Calu3 (cell line): ENCODE data around the gene NRP2. TPM values are rescaled to one million over a fixed set of nuclear protein-coding genes. Genes with fewer than 3 reads are reported as not detected.

Experiments used
- BruUV-seq: library from RNA; stranded (reverse); fragments of 400-500 nt; replicated peaks from 2 replicates; lab custom pipeline; 2021; lab: Mats Ljungman, UMichigan
- CTCF ChIA-PET: fragments of 300-600 bp; sonication (Branson Sonifier 250); formaldehyde crosslinking; loops from one replicate; lab custom pipeline; 2022; ENCODE audit warnings: antibody characterized with exemption; lab: Charles Lee
- DNase-seq: peaks from one replicate; pipeline ENCODE4 v3.0.0; 2022
- H3K27ac Mint-ChIP-seq: one replicate; pipeline ENCODE4 v1.8.0; 2022; ENCODE audit warnings: mixed read lengths; ENCODE audit not compliant: unreplicated experiment
- H3K27me3 Mint-ChIP-seq: one replicate; pipeline ENCODE4 v1.8.0; 2022; ENCODE audit warnings: mixed read lengths; ENCODE audit not compliant: unreplicated experiment
- H3K36me3 Mint-ChIP-seq: one replicate; pipeline ENCODE4 v1.8.0; 2022; ENCODE audit warnings: mild to moderate bottlenecking, moderate library complexity, mixed read lengths; ENCODE audit not compliant: insufficient read depth, unreplicated experiment
- H3K4me1 Mint-ChIP-seq: one replicate; pipeline ENCODE4 v1.8.0; 2022; ENCODE audit warnings: mild to moderate bottlenecking, low read depth, mixed read lengths; ENCODE audit not compliant: unreplicated experiment
- H3K4me3 Mint-ChIP-seq: one replicate; pipeline ENCODE4 v1.8.0; 2022; ENCODE audit warnings: mild to moderate bottlenecking, low read depth, moderate library complexity, mixed read lengths; ENCODE audit not compliant: unreplicated experiment
- H3K9me3 Mint-ChIP-seq: one replicate; pipeline ENCODE4 v1.8.0; 2022; ENCODE audit warnings: low read depth, mixed read lengths; ENCODE audit not compliant: unreplicated experiment
- intact Hi-C: fragments of 100-400 bp; cut with micrococcal nuclease; formaldehyde crosslinking; loops from one replicate; pipeline ENCODE4 v1.10.0; 2022; ENCODE audit not compliant: unreplicated experiment
- total RNA-seq: library from RNA; stranded (reverse); gene quantifications from 2 replicates; pipeline ENCODE4 v1.2.3, GENCODE V29; 2022
- TF ChIP-seq, protein P1 (sequence below): fragments of 200-600 bp; IDR thresholded peaks from one replicate; pipeline ENCODE4 v1.8.0; 2022; ENCODE audit warnings: antibody characterized with exemption; ENCODE audit not compliant: unreplicated experiment

The NRP2 gene
- total RNA-seq, 1 experiment from 2014 or later = 19.9 TPM

DNA sequence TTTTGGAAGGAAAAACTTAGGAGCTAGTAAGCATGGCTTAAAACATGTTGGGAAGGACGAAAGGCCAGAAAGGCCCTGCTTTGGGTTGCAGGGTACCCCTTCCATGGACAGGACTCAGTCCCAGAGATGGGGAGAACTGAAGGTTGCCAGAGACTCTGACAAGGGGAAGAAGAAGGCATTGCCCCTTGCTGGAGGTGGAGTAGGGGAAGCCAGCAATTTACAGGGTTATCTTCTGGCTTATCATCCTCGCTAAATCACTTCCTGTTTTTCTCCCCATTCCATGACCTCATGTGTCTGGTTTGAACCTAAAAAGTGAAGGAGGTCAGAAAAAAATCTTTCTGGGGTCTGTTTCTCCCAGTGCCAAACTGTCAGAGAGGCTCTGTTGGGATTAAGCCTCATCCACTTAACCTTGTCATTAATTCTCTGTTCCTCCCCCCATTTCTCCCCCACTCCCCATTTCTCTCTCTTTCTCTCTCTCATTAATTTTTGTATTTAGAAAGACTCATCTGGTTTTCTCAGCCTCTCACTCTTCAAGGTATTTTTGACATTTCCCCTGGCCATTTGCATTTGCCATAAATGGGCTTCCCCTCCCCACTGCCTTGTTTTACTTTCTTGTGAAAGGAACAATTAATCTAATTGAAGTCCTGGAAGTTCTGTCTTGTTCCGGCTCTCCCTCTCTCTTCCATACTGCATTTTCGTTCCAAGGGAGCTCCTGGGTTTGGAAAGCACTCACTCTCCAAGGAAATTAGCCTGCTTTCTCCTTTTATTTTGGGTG lies 17.4 kb downstream of the NRP2 start:
- Mint-ChIP-seq H3K4me3 (no peak overlapping the region), H3K36me3 (no peaks in the 10 kb centered on the region), H3K4me1 (peaks cover 34% of the 10 kb centered on the region), H3K27ac (peak overlapping the region; percentile 45), H3K9me3 (no peaks in the 10 kb centered on the region), H3K27me3 (no peaks in the 10 kb centered on the region)
- BruUV-seq = no TSS peak
- TF ChIP-seq, protein P1, sequence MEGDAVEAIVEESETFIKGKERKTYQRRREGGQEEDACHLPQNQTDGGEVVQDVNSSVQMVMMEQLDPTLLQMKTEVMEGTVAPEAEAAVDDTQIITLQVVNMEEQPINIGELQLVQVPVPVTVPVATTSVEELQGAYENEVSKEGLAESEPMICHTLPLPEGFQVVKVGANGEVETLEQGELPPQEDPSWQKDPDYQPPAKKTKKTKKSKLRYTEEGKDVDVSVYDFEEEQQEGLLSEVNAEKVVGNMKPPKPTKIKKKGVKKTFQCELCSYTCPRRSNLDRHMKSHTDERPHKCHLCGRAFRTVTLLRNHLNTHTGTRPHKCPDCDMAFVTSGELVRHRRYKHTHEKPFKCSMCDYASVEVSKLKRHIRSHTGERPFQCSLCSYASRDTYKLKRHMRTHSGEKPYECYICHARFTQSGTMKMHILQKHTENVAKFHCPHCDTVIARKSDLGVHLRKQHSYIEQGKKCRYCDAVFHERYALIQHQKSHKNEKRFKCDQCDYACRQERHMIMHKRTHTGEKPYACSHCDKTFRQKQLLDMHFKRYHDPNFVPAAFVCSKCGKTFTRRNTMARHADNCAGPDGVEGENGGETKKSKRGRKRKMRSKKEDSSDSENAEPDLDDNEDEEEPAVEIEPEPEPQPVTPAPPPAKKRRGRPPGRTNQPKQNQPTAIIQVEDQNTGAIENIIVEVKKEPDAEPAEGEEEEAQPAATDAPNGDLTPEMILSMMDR = no peak
- intact Hi-C loops = loop anchor here (5.0 kb wide), 1 partner anchor 58 kb away; no protein-coding TSS in a partner anchor
- CTCF ChIA-PET = no interaction called here
- no peak for DNase-seq

DNA sequence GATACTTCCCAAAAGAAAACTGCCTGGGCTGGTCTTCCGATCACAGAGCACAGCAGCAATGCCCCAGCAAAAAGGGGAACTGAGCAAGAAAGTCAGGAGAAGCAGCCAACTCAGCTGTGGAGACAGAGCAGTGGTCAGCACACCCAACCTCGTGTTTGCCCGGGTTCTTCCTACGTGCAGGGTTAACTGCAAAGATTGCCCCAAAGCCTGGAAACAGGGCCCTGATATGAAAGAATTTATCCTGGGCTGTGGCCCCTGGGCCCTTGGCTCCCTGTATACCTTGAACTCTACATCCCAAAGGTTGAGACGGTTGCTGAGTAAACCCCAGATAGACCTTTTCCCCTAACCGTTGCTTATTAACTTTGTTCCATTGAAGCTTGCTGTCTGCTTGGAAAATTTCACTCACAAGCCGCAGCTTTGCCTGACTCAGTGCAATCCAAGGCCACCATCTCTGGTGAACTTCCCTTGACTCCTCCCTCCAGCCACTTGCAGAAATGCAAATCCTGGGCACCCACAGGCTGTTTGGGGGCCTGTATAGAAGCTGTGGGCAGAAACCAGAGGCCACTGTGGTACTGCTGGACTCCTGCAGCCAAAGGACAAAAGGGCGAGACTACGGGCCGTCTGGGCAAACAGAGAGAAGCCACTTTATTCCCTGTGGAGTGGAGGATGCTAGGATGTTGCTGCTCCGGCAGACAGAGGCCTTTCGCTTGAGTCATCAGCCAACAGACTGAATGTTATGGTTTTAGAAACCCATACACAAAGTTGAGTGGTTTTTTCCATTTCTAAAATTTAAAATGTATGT lies 18.2 kb downstream of the NRP2 start:
- no peak for DNase-seq
- H3K27me3 Mint-ChIP-seq = no peaks in the 10 kb centered on the region
- no peak overlapping the region for H3K4me3 Mint-ChIP-seq
- peak overlapping the region; percentile 46 for H3K27ac Mint-ChIP-seq
- no TSS peak for BruUV-seq
- TF ChIP-seq, protein P1 = no peak
- intact Hi-C loops = loop anchor here (5.0 kb wide), 1 partner anchor 57 kb away; no protein-coding TSS in a partner anchor
- H3K36me3 Mint-ChIP-seq = no peaks in the 10 kb centered on the region
- H3K9me3 Mint-ChIP-seq = no peaks in the 10 kb centered on the region
- peaks cover 34% of the 10 kb centered on the region for H3K4me1 Mint-ChIP-seq
- CTCF ChIA-PET = no interaction called here

DNA sequence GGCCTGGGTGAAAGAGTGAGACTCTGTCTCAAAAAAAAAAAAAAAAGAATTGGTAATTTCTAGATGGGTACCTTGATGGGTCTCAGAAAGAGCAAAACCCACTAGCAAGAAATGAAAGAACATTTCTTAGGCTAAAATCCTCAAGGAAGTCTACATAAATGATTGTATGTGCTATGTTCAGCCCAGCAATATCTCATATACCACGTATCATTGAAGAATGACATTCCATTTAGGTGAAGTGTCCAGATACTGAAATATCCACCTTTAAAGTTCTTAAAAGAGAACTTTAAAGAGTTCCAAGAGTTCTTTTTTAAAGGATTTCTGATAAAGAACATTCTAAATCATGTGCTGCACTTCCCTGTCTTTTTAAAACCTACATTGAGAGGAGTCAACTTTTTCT lies 19.2 kb downstream of the NRP2 start:
- Mint-ChIP-seq H3K27me3 (no peaks in the 10 kb centered on the region), H3K4me1 (peaks cover 43% of the 10 kb centered on the region), H3K4me3 (no peak overlapping the region), H3K27ac (no peak overlapping the region), H3K36me3 (no peaks in the 10 kb centered on the region), H3K9me3 (no peaks in the 10 kb centered on the region)
- BruUV-seq = no TSS peak
- no peak for DNase-seq
- intact Hi-C loops = loop anchor here (5.0 kb wide), 1 partner anchor 56 kb away; no protein-coding TSS in a partner anchor
- CTCF ChIA-PET = no interaction called here
- TF ChIP-seq, protein P1 = no peak

DNA sequence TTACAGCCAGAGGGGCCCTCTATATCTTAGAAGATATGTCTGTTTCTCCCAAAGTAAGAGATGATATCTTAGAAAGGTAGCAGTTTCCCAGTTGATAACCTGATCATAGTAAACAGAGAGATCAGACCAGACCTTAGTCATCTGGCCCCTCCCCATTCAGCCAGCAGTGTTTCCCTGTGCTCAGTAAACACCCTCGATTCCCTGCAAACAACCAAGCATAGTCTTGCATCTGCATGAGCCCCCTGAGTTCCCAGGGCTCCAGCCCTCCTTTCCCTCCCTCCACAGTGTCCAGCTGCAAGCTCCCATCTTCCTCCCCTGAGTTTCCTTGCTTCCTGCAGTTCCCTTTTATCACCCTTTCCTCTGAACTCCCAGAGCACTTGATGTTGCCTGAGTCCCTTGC lies 20.3 kb downstream of the NRP2 start:
- no TSS peak for BruUV-seq
- H3K4me1 Mint-ChIP-seq = peaks cover 49% of the 10 kb centered on the region
- H3K9me3 Mint-ChIP-seq = no peaks in the 10 kb centered on the region
- CTCF ChIA-PET = no interaction called here
- intact Hi-C loops = loop anchor here (5.0 kb wide), 1 partner anchor 55 kb away; no protein-coding TSS in a partner anchor
- no peak overlapping the region for H3K27ac Mint-ChIP-seq
- DNase-seq = no peak
- TF ChIP-seq, protein P1 = no peak
- no peak overlapping the region for H3K4me3 Mint-ChIP-seq
- H3K27me3 Mint-ChIP-seq = no peaks in the 10 kb centered on the region
- no peaks in the 10 kb centered on the region for H3K36me3 Mint-ChIP-seq
